Stimulated activated CD8-positive, alpha-beta memory T cell treated with anti-CD3 and anti-CD28 coated beads, Interleukin-4, amount 100 ng/mL, for 24 hours (primary cell): ENCODE measurements around the gene TCF25.
A peak's percentile ranks its signal among the peaks of the same experiment; 100 is the strongest.
"Not testable (repeated sequence)": the region's sequence is repeated elsewhere in the genome, so short reads cannot be mapped to it uniquely, and the experiment has no call there.

Experiments used
- DNase-seq: peaks from one replicate; pipeline ENCODE4 v3.0.0-alpha.2; 2020; ENCODE audit warnings: low read depth

The TCF25 gene

DNA sequence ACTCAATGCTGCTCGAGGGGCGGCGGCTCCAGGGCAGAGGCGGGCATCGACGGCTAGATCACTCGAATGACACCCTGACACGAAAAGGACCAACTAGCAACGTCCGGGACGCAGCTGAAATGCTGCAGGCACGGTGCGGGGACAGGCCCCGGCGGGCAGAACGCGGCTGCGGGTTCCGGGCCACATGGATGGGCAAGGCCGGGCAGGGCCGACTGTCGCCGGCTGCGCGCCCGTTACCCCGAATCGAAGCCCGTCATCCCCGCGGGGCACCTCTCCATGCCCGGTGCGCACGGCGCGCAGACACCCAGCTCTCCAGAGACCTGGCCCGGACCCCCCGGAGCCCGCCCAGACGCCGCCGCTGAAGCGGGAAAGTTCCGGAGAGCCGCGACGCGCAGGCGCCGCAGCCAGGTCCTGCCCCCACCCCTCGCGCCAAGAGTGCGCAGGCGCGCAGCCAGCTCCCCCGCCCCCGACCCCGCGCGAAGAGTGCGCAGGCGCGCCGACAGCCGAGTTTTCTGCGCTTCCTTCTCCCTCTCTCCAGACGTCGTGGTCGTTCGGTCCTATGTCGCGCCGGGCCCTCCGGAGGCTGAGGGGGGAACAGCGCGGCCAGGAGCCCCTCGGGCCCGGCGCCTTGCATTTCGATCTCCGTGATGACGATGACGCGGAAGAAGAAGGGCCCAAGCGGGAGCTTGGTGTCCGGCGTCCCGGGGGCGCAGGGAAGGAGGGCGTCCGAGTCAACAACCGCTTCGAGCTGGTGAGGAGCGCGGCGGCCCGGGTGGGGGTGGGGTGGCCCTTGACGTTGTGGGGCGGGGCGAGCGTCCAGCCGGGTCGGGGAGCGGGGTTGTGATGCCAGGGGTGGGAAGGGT lies at the start of gene TCF25:
Gene TCF25, plus strand, starts transcription at position 484 of the 863 bp plus-strand sequence. Its CDS starts 76 bp downstream, at position 560.
- peak; percentile 75 for DNase-seq

GRCh38 chr16:89823824-89824148 lies 49.6 kb upstream of the TCF25 start:
- not testable (repeated sequence) for DNase-seq

GRCh38 chr16:89826531-89827382 lies 46.6 kb upstream of the TCF25 start:
- DNase-seq: no peak

DNA sequence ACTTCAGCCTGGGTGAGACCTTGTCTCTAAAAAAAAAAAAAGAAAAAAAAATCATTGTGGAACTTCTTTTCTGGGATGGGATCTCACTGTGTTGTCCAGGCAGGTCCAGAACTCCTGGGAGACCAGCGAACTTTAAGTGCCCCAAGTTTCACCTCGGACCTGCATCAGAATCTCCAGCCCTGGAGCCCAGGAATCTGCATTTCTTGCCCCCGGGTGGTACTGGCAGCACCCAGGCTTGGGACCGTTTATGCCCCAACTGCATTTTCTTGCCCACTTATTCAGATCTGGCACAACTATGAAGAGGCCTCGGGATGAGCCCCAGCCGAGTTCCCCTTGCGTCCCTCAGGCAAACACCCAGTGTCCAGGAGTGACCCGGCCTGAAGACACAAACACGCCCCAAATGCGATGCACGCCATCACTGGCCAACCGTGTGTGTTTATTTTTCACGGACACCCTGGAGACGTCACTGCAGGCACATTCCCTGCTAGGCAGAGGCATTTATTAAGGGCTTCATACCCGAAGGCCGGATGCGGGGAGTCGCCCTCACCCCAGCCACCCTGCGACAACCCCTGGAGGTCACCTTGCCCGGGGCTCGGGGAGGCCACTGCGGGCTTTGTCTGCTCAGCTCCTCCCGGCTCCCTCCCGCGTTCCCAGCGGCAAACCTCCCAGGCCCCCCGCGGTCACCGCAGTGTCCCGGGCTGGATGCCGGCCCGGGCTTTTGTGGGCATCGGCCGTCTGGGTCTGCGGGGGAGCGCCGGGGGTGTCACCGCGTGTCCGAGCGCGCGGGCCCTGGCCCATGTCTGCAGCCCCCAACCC lies 45.8 kb upstream of the TCF25 start:
- DNase-seq: no peak

GRCh38 chr16:89828199-89828869 lies 45.1 kb upstream of the TCF25 start, which contains the start of gene SPIRE2:
Gene SPIRE2 (plus strand): TSS chr16:89828475. CDS start chr16:89828551, 76 bp downstream.
- peak; percentile 56 for DNase-seq

DNA sequence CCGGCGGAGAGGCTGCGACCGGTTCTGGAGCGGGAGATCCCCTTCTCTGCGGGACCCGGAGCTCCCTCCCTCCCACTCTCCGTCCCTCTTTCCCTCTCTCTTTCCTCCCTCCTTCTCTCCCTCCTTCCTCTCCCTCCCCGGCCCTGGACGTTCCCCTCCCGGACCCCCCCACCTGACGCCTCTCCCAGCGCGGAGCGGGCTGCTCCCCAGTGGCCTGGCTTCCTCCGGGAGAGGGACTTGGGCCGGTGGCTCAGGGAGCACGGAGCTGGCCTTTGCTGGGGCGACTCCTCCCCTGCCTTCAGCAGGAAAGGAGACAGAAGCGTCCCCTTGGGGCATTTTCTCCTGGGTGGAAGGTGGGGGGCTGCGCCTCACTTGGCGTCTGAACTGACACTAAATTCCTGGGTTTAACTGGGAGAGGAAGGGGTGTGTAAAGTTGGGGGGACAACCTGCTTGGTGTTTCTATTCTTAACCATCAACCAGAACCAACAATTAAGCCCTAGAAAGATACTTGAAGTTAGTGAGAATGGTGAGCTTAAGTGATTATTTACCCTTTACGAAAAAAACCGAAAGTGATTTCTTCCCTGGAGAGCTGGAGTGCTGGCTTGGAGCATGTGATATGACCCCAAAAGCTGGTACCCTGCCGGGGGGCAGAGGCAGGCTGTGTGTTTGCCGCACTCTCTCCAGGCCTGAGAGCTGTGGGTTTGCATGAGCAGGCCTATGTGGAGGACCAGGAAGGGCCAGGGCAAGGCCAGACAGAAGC lies 44.3 kb upstream of the TCF25 start:
- DNase-seq: no peak

DNA sequence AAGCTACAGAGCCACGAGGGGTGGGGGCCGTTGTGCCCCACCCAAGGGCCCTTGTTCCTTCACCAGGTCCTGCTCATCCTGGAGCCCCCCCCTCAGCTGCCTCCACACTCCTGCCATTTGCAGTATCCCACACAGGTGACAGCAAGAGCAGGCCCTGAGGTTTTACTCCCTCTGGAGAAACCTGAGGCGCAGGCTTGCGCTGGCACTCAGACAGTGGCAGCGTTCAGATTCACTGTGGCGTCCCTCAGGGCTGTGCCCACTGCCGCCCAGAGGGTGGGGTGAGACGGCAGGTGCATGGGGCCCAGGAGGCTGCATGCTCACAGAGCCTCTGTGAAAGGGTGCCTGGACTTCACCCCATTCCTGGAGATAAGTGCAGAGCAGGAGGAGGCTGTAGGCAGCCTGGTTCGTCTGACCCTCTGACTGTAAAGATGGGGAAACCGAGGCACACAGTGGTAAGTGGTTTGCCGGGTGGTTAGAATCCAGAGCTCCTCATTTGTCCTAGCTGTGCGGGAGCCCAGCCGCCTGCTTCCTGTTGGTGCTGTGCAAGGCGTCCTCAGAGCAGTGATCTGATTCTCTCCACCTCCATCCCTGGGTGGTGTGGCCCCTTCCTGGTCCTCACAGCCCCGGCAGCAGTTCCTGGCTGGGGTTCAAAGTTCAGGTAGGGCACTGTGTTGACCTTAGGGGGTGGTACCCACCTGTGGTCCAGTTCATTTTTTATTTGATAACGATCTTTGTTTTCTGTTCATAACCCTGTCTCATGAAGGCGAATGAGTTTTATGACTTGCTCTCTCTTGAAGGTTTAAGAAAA lies 43.6 kb upstream of the TCF25 start:
- no peak for DNase-seq

- DNase-seq: no peak
Observed at GRCh38 chr16:89831810-89832328, 41.5 kb upstream of the TCF25 start.

DNA sequence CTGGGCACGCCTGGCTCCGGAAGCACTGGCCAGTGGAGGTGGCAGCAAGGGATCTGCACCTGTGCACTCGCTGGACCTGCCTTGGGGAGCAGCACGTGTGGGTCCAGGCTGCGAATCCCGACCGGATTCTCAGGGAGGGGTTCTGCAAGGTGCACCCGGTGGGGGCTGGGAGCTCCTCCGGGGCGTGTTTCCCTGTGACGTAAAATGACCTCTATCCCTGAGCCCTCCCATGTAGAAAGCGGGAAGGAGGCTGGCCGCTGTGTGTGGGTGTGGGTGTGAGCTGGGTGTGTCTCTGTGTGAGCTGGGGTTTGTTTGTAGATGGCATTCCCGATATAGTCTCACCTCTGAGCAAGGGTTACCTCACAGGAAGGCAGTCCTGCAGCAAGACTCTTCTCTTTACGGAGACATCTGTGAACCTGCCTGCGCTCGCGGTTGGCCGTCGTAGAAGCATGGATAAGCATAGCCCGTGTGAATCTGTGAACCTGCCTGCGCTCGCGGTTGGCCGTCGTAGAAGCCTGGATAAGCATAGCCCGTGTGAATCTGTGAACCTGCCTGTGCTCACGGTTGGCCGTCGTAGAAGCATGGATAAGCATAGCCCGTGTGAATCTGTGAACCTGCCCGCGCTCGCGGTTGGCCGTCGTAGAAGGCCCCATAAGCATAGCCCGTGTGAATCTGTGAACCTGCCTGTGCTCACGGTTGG lies 39.6 kb upstream of the TCF25 start:
- DNase-seq: not testable (repeated sequence)

- not testable (repeated sequence) for DNase-seq
Observed at GRCh38 chr16:89834813-89835363, 38.5 kb upstream of the TCF25 start.

DNA sequence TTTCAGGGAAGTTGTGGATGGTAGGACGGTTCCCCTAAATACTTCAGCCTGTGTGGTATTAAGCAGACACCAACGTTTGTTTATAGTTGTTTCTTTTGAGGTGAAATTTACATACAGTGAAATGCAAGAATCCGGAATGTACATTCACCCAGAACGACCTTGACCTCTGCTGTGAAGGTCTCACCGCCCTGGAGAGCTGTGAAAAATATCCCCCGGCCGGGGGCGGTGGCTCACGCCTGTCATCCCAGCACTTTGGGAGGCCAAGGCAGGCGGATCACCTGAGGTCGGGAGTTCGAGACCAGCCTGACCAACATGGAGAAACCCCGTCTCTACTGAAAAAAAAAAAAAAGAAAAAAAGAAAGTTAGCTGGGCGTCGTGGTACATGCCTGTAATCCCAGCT lies 36.9 kb upstream of the TCF25 start:
- DNase-seq: not testable (repeated sequence)

- DNase-seq: no peak
Observed at GRCh38 chr16:89837014-89837546, 36.3 kb upstream of the TCF25 start.

DNA sequence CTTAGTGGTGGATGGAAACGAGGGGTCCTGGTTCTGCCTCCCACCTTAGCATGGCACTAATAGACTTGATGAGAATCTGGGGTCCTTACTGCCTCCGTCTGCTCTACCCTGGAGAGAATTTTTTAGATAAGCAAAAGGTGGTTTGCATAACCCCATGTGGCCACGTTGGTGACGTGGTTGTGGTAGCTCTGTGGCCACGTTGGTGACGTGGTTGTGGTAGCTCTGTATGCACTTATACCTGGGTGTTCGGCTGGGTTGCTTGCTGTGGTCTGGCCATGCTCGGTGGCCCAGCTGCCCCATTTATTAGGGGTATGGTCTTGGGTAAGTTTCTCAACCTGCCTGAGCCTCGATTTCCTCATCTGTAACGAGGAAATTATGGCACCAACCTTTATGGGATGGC lies 32.1 kb upstream of the TCF25 start:
- DNase-seq: peak; percentile 45

- no peak for DNase-seq
Observed at GRCh38 chr16:89842471-89843408, 30.7 kb upstream of the TCF25 start.

GRCh38 chr16:89843409-89844350 lies 29.7 kb upstream of the TCF25 start:
- DNase-seq: no peak

DNA sequence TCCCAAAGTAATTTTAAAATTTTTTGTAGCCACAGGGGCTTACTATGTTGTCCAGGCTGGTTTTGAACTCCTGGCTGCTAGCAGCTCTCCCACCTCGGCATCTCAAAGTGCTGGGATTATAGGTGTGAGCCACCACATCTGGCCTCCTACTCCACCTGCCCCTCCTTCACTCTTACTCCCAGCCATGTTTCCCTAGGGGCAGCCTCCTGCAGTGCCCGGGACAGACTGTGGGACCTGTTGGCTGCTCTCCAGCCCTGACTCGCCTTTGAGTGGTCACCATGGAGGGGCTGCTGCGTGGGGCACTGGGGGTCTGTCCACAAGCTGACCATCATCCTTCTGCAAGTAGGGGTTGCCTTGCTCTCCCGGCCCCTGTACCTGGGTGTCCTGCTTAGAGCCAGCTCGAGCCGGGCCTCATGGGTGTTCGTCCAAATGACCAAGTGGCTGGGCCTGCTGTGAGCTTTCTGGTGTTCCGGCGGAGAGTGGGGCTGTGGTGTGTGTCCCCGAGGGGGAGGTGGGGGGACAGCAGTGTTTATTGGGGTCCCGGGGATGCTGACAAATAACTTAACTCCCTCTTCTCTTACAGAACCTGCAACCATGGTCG lies 28.6 kb upstream of the TCF25 start:
- no peak for DNase-seq
